ENCODE results near the gene WNT3. TPM values are rescaled to one million over a fixed set of nuclear protein-coding genes. Genes with fewer than 3 reads are reported as not detected.

WNT3 gene
- total and polyA plus RNA-seq, 2 donors (not counting 3 experiments of a cell fraction or from before 2014, with no cell fraction given) = 1.4 to 2.1 TPM

DNA sequence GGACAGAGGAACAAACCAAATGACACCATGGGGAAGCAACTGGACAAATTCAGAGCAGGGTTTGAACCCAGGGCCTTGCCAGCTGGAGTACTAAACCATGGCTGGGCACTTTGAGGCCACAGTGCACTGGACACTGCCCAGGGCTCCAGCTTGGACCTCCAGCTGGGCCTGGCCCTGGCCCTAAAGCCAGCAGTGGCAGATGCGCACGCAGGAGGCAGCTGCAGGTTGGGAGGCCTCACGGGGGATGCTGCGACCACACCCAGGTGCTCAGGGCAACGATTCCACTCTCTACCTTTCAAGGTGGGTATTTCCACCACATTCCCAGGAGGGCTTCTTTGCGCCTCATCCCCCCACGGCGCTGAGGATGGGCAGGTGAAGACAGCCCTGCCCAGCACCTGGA lies 28.9 kb downstream of the WNT3 start:
- H3K27ac ChIP-seq (ENCODE audit: insufficient read depth, low read depth, low read length) = no peak overlapping the region
- H3K79me2 ChIP-seq (ENCODE audit: control insufficient read depth, insufficient read depth, low read length) = no peaks in the 10 kb centered on the region
- intact Hi-C loops (cut with micrococcal nuclease) (loop anchor here (10.0 kb wide), 1 partner anchor 45 kb away; no protein-coding TSS in a partner anchor), dilution Hi-C loops (cut with MboI; ENCODE audit: extremely low pct_ligation_motif_present, low sequenced_read_pairs) (no loop called here)
- no peak for TF ChIP-seq JUN (IDR thresholded peaks at IDR 0.05; ENCODE audit: borderline replicate concordance, insufficient read depth, insufficient read length, low read depth)
- TF ChIP-seq FOS (IDR thresholded peaks at IDR 0.05; ENCODE audit: borderline replicate concordance, insufficient read depth, low read length) = no peak
- TF ChIP-seq, protein P1, sequence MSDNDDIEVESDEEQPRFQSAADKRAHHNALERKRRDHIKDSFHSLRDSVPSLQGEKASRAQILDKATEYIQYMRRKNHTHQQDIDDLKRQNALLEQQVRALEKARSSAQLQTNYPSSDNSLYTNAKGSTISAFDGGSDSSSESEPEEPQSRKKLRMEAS (IDR thresholded peaks at IDR 0.05; ENCODE audit: insufficient read depth, insufficient read length) = no peak
- TF ChIP-seq EZH2 (IDR thresholded peaks at IDR 0.05; ENCODE audit: borderline replicate concordance, low read depth, low read length, severe bottlenecking) = no peak
- TF ChIP-seq, protein P2, sequence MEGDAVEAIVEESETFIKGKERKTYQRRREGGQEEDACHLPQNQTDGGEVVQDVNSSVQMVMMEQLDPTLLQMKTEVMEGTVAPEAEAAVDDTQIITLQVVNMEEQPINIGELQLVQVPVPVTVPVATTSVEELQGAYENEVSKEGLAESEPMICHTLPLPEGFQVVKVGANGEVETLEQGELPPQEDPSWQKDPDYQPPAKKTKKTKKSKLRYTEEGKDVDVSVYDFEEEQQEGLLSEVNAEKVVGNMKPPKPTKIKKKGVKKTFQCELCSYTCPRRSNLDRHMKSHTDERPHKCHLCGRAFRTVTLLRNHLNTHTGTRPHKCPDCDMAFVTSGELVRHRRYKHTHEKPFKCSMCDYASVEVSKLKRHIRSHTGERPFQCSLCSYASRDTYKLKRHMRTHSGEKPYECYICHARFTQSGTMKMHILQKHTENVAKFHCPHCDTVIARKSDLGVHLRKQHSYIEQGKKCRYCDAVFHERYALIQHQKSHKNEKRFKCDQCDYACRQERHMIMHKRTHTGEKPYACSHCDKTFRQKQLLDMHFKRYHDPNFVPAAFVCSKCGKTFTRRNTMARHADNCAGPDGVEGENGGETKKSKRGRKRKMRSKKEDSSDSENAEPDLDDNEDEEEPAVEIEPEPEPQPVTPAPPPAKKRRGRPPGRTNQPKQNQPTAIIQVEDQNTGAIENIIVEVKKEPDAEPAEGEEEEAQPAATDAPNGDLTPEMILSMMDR (IDR thresholded peaks at IDR 0.05; ENCODE audit: extremely low read depth in 1 of 2, insufficient read depth in 1 of 2, low read depth in 1 of 2, low read length in 2 of 2) = no peak
- H3K9me3 ChIP-seq (replicated peaks; ENCODE audit: control insufficient read depth, insufficient read depth, low read length) = no peaks in the 10 kb centered on the region
- BruUV-seq (replicated peaks) = no TSS peak
- FAIRE-seq = no peak
- no peak overlapping the region for H2AFZ ChIP-seq (ENCODE audit: low read depth, low read length)
- no peak overlapping the region for H3K4me2 ChIP-seq (ENCODE audit: insufficient read depth, low read length)
- H3K9ac ChIP-seq (replicated peaks; ENCODE audit: extremely low read depth, insufficient read depth, low read length) = no peak overlapping the region
- H3K27me3 ChIP-seq (ENCODE audit: control insufficient read depth in 2 of 2, insufficient read depth in 2 of 2, low read length in 2 of 2) = peaks cover 0 to 3% of the 10 kb centered on the region in 2 experiments
- H3K9me1 ChIP-seq (replicated peaks; ENCODE audit: control insufficient read depth, extremely low read depth, insufficient read depth, low read length) = no peaks in the 10 kb centered on the region
- H3K4me1 ChIP-seq (ENCODE audit: control insufficient read depth, extremely low read depth, insufficient read depth, low read length) = no peaks in the 10 kb centered on the region
- DNase-seq (ENCODE audit: low read depth, low spot score) = no peak
- no peak overlapping the region for H3K4me3 ChIP-seq (replicated peaks in 1 of 3; ENCODE audit: insufficient read depth in 1 of 3, low read depth in 1 of 3, low read length in 3 of 3)
- POLR2A ChIA-PET = no interaction called here
- CTCF ChIA-PET = interaction anchor here (1.1 kb wide), 1 partner anchor 9 kb away, joined by 4 read pairs; no protein-coding TSS in a partner anchor
- H3K36me3 ChIP-seq (ENCODE audit: control insufficient read depth in 2 of 2, extremely low read depth in 1 of 2, insufficient read depth in 2 of 2, low read length in 2 of 2) = no peaks in the 10 kb centered on the region
- H4K20me1 ChIP-seq (replicated peaks; ENCODE audit: control insufficient read depth, extremely low read depth, insufficient read depth, low read length) = no peaks in the 10 kb centered on the region

Measured in endothelial cell of umbilical vein (primary cell).